Panc1 (cell line): ENCODE results near the gene DIAPH1. TPM values are rescaled to one million over a fixed set of nuclear protein-coding genes. Genes with fewer than 3 reads are reported as not detected.

Experiments used
- ATAC-seq: fragments of 200-7000 bp; cut with Tn5 transposase; 2 replicates; pipeline ENCODE4 v1.9.1; 2020; ENCODE audit warnings: mild to moderate bottlenecking, moderate library complexity
- BruUV-seq: library from RNA; stranded (reverse); fragments of 400-500 nt; replicated peaks from 2 replicates; lab custom pipeline; 2021; lab: Mats Ljungman, UMichigan
- CTCF ChIA-PET: fragments of 300-600 bp; sonication (Branson Sonifier 250); formaldehyde crosslinking; loops from one replicate; lab custom pipeline; 2022; ENCODE audit warnings: antibody characterized with exemption; lab: Charles Lee
- POLR2A ChIA-PET: fragments of 300-600 bp; sonication (Branson Sonifier 250); formaldehyde crosslinking; loops from one replicate; lab custom pipeline; 2022; ENCODE audit warnings: antibody characterized with exemption; lab: Charles Lee
- DNase-seq: peaks from one replicate; pipeline ENCODE4 v3.0.0-alpha.2; 2010; ENCODE audit warnings: low read depth, low spot score
- H3K27ac ChIP-seq: 2 replicates; pipeline ENCODE4 v1.5.1; 2011; ENCODE audit warnings: mild to moderate bottlenecking, low read length, inconsistent platforms
- H3K27me3 ChIP-seq: fragments of 200-500 bp; sonication (Bioruptor generic); 2 replicates; pipeline ENCODE4 v1.6.0; 2014; ENCODE audit warnings: low read length, inconsistent platforms; ENCODE audit not compliant: control insufficient read depth, insufficient read depth
- H3K36me3 ChIP-seq: fragments of 200-500 bp; sonication (Bioruptor generic); 2 replicates; pipeline ENCODE4 v1.5.1; 2014; ENCODE audit warnings: inconsistent platforms, mild to moderate bottlenecking, low read length, moderate library complexity; ENCODE audit not compliant: control insufficient read depth, insufficient read depth
- H3K4me1 ChIP-seq: 2 replicates; pipeline ENCODE4 v1.5.1; 2011; ENCODE audit warnings: inconsistent platforms, mild to moderate bottlenecking, low read length, moderate library complexity; ENCODE audit not compliant: control insufficient read depth, insufficient read depth
- H3K4me3 ChIP-seq, 2 experiments: 2 replicates each; pipeline ENCODE4 v1.5.1; 2011 to 2012; ENCODE audit warnings: low read depth in 2 of 2, low read length in 2 of 2, mild to moderate bottlenecking in 2 of 2, inconsistent platforms in 1 of 2, moderate library complexity in 1 of 2
- H3K9me3 ChIP-seq: fragments of 200-500 bp; sonication (Bioruptor generic); 2 replicates; pipeline ENCODE4 v1.5.1; 2014; ENCODE audit warnings: low read depth, mild to moderate bottlenecking, inconsistent platforms, low read length, moderate library complexity; ENCODE audit not compliant: control insufficient read depth, insufficient read depth
- POLR2AphosphoS5 ChIP-seq: IDR thresholded peaks from 2 replicates; pipeline ENCODE4 v1.6.1; 2012; ENCODE audit warnings: mild to moderate bottlenecking, low read depth, low read length, moderate library complexity
- SIN3A ChIP-seq: IDR thresholded peaks from 2 replicates; pipeline ENCODE4 v1.6.1; 2012; ENCODE audit warnings: low read depth, mild to moderate bottlenecking, low read length, moderate library complexity, borderline replicate concordance; ENCODE audit not compliant: insufficient read depth
- TCF7L2 ChIP-seq: IDR thresholded peaks from 2 replicates; pipeline ENCODE4 v1.6.1; 2011; ENCODE audit warnings: mild to moderate bottlenecking, low read depth, low read length, inconsistent platforms
- in situ Hi-C: cut with HindIII; loops from 2 replicates; pipeline ENCODE4 v1.10.0; 2016; ENCODE audit warnings: low sequenced_read_pairs, low pct_unique_long_range_greater_than_20kb
- intact Hi-C: fragments of 100-400 bp; cut with micrococcal nuclease; formaldehyde crosslinking; loops from one replicate; pipeline ENCODE4 v1.10.0; 2022; ENCODE audit not compliant: unreplicated experiment
- total RNA-seq: library from RNA; stranded (reverse); gene quantifications from one replicate; pipeline ENCODE4 v1.2.1, GENCODE V29; 2021; ENCODE audit not compliant: unreplicated experiment
- TF ChIP-seq, protein P1 (sequence below), 2 experiments: IDR thresholded peaks; 2 replicates each; pipeline ENCODE4 v1.6.1; 2011 to 2012; ENCODE audit warnings: low read depth in 2 of 2, control low read depth in 1 of 2, low read length in 1 of 2, mild to moderate bottlenecking in 1 of 2, moderate library complexity in 1 of 2; ENCODE audit not compliant: insufficient read depth in 1 of 2
- TF ChIP-seq, protein P2 (sequence below): fragments of 450-650 bp; IDR thresholded peaks from 2 replicates; pipeline ENCODE4 v1.5.1; 2017; ENCODE audit warnings: mild to moderate bottlenecking

DIAPH1 gene
- total RNA-seq, 1 experiment from 2014 or later: 155 TPM

DNA sequence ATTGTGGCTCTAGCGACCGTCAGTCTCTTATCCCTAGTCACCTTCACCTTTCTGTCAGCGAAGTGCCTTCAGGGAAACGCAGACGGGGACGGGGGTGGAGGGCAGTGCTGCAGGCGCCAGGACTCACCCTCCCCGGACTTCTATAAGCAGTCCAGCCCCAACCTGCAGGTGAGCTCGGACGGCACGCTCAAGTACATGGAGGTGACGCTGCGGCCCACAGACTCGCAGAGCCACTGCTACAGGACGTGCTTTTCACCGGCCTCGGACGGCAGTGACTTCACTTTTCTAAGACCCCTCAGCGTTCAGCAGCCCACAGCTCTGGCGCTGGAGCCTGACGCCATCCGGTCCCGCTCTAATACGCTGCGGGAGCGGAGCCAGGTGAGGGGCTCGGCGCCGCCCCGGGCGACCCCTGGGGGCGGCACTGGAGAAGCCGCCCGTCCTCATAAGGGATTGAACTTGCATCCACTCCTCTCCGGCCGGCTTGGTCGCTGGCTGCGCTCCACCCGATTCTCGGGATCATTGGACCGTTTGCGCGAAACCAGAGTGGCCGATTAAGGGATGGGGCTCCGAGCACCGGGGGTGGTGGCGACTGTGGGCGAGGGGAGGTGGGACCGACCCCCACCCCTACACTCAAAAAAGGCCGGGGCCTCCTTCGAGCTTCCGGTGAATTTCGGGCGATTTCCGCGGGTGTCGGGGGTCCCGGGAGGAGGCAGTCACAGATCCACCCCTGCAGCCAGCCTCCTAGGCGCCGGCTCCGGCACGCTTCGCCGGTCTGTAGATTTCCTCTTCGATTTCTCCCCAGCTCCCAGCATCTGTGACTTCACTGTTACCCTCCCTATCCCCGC is 127.3 kb downstream of the DIAPH1 start:
- intact Hi-C loops (no loop called here), in situ Hi-C loops (no loop called here)
- H3K27me3 ChIP-seq: no peaks in the 10 kb centered on the region
- ChIA-PET POLR2A (no interaction called here), CTCF (no interaction called here)
- TF ChIP-seq, protein P1, sequence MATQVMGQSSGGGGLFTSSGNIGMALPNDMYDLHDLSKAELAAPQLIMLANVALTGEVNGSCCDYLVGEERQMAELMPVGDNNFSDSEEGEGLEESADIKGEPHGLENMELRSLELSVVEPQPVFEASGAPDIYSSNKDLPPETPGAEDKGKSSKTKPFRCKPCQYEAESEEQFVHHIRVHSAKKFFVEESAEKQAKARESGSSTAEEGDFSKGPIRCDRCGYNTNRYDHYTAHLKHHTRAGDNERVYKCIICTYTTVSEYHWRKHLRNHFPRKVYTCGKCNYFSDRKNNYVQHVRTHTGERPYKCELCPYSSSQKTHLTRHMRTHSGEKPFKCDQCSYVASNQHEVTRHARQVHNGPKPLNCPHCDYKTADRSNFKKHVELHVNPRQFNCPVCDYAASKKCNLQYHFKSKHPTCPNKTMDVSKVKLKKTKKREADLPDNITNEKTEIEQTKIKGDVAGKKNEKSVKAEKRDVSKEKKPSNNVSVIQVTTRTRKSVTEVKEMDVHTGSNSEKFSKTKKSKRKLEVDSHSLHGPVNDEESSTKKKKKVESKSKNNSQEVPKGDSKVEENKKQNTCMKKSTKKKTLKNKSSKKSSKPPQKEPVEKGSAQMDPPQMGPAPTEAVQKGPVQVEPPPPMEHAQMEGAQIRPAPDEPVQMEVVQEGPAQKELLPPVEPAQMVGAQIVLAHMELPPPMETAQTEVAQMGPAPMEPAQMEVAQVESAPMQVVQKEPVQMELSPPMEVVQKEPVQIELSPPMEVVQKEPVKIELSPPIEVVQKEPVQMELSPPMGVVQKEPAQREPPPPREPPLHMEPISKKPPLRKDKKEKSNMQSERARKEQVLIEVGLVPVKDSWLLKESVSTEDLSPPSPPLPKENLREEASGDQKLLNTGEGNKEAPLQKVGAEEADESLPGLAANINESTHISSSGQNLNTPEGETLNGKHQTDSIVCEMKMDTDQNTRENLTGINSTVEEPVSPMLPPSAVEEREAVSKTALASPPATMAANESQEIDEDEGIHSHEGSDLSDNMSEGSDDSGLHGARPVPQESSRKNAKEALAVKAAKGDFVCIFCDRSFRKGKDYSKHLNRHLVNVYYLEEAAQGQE (IDR thresholded peaks at IDR 0.05; ENCODE audit: insufficient read depth in 1 of 2, low read depth in 2 of 2, low read length in 1 of 2): no peak
- no peak for TF ChIP-seq POLR2AphosphoS5
- TF ChIP-seq, protein P2, sequence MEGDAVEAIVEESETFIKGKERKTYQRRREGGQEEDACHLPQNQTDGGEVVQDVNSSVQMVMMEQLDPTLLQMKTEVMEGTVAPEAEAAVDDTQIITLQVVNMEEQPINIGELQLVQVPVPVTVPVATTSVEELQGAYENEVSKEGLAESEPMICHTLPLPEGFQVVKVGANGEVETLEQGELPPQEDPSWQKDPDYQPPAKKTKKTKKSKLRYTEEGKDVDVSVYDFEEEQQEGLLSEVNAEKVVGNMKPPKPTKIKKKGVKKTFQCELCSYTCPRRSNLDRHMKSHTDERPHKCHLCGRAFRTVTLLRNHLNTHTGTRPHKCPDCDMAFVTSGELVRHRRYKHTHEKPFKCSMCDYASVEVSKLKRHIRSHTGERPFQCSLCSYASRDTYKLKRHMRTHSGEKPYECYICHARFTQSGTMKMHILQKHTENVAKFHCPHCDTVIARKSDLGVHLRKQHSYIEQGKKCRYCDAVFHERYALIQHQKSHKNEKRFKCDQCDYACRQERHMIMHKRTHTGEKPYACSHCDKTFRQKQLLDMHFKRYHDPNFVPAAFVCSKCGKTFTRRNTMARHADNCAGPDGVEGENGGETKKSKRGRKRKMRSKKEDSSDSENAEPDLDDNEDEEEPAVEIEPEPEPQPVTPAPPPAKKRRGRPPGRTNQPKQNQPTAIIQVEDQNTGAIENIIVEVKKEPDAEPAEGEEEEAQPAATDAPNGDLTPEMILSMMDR: no peak
- TF ChIP-seq TCF7L2: no peak
- TF ChIP-seq SIN3A: no peak
- no peak for DNase-seq
- no peak for ATAC-seq
- no peaks in the 10 kb centered on the region for H3K9me3 ChIP-seq
- BruUV-seq: no TSS peak
- H3K4me3 ChIP-seq: no peak overlapping the region
- H3K27ac ChIP-seq: no peak overlapping the region
- no peaks in the 10 kb centered on the region for H3K36me3 ChIP-seq
- H3K4me1 ChIP-seq: no peaks in the 10 kb centered on the region; the same call in 1 of the 2 replicates

DNA sequence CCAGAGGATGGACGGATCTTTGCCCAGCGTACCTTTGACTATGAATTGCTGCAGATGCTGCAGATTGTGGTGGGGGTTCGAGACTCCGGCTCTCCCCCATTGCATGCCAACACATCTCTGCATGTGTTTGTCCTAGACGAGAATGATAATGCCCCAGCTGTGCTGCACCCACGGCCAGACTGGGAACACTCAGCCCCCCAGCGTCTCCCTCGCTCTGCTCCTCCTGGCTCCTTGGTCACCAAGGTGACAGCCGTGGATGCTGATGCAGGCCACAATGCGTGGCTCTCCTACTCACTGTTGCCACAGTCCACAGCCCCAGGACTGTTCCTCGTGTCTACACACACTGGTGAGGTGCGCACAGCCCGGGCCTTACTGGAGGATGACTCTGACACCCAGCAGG is 128.0 kb downstream of the DIAPH1 start:
- no peaks in the 10 kb centered on the region for H3K36me3 ChIP-seq
- TF ChIP-seq SIN3A: no peak
- TF ChIP-seq, protein P1 (IDR thresholded peaks at IDR 0.05; ENCODE audit: insufficient read depth in 1 of 2, low read depth in 2 of 2, low read length in 1 of 2): no peak
- no peaks in the 10 kb centered on the region for H3K9me3 ChIP-seq
- ChIA-PET POLR2A (no interaction called here), CTCF (no interaction called here)
- no peaks in the 10 kb centered on the region for H3K27me3 ChIP-seq
- no peak overlapping the region for H3K27ac ChIP-seq
- ATAC-seq (no peak), DNase-seq (no peak)
- intact Hi-C loops: no loop called here
- H3K4me3 ChIP-seq: no peak overlapping the region
- BruUV-seq: no TSS peak
- in situ Hi-C loops: no loop called here
- no peaks in the 10 kb centered on the region; the same call in 1 of the 2 replicates for H3K4me1 ChIP-seq
